ENCODE data around the gene LRMDA.

The LRMDA gene

GRCh38 chr10:76025124-76025477 lies 593.7 kb downstream of the LRMDA start:
- H3K4me2 ChIP-seq (ENCODE audit: low read depth, low read length, poor library complexity, severe bottlenecking), result no peak overlapping the region
- no peak for TF ChIP-seq EZH2phosphoT487 (conservative IDR thresholded peaks at IDR 0.05; ENCODE audit: low read length)
- TF ChIP-seq CTCF (IDR thresholded peaks at IDR 0.05; ENCODE audit: insufficient read depth, low read length, poor library complexity, severe bottlenecking), result no peak
- no peaks in the 10 kb centered on the region for H4K20me1 ChIP-seq (ENCODE audit: low read depth, low read length)
- H3K4me3 ChIP-seq (ENCODE audit: insufficient read depth, low read length, poor library complexity, severe bottlenecking), result no peak overlapping the region
- H3F3A ChIP-seq (ENCODE audit: insufficient read depth), result no peaks in the 10 kb centered on the region
- H2AFZ ChIP-seq (ENCODE audit: low read depth, low read length, severe bottlenecking), result no peak overlapping the region
- H3K9me3 ChIP-seq (ENCODE audit: insufficient read depth, low read length), result no peaks in the 10 kb centered on the region
- no peaks in the 10 kb centered on the region for H3K36me3 ChIP-seq (ENCODE audit: low read length)
- H3K9ac ChIP-seq (ENCODE audit: low read length), result no peak overlapping the region
- H3K9me2 ChIP-seq (replicated peaks; ENCODE audit: insufficient read depth, low read length), result no peaks in the 10 kb centered on the region
- H3K79me2 ChIP-seq (ENCODE audit: insufficient read depth, low read length), result no peaks in the 10 kb centered on the region
- H3K27me3 ChIP-seq (ENCODE audit: low read length), result no peaks in the 10 kb centered on the region
- H3K27ac ChIP-seq (ENCODE audit: low read depth, low read length), result no peak overlapping the region

GRCh38 chr10:76026176-76026771 lies 594.9 kb downstream of the LRMDA start:
- Histone ChIP-seq H3K27me3 (ENCODE audit: low read length) (no peaks in the 10 kb centered on the region), H3K36me3 (ENCODE audit: low read length) (no peaks in the 10 kb centered on the region), H3K9ac (ENCODE audit: low read length) (no peak overlapping the region), H2AFZ (ENCODE audit: low read depth, low read length, severe bottlenecking) (no peak overlapping the region), H3K9me2 (replicated peaks; ENCODE audit: insufficient read depth, low read length) (no peaks in the 10 kb centered on the region), H3F3A (ENCODE audit: insufficient read depth) (no peaks in the 10 kb centered on the region), H3K4me3 (ENCODE audit: insufficient read depth, low read length, poor library complexity, severe bottlenecking) (no peak overlapping the region), H3K27ac (ENCODE audit: low read depth, low read length) (no peak overlapping the region), H4K20me1 (ENCODE audit: low read depth, low read length) (no peaks in the 10 kb centered on the region), H3K79me2 (ENCODE audit: insufficient read depth, low read length) (no peaks in the 10 kb centered on the region), H3K9me3 (ENCODE audit: insufficient read depth, low read length) (no peaks in the 10 kb centered on the region), H3K4me2 (ENCODE audit: low read depth, low read length, poor library complexity, severe bottlenecking) (no peak overlapping the region)
- no peak for TF ChIP-seq CTCF (IDR thresholded peaks at IDR 0.05; ENCODE audit: insufficient read depth, low read length, poor library complexity, severe bottlenecking)
- TF ChIP-seq EZH2phosphoT487 (conservative IDR thresholded peaks at IDR 0.05; ENCODE audit: low read length), result no peak

GRCh38 chr10:76026905-76027304 lies 595.5 kb downstream of the LRMDA start:
- Histone ChIP-seq H3K9me2 (replicated peaks; ENCODE audit: insufficient read depth, low read length) (no peaks in the 10 kb centered on the region), H4K20me1 (ENCODE audit: low read depth, low read length) (no peaks in the 10 kb centered on the region), H2AFZ (ENCODE audit: low read depth, low read length, severe bottlenecking) (no peak overlapping the region), H3F3A (ENCODE audit: insufficient read depth) (no peaks in the 10 kb centered on the region), H3K27me3 (ENCODE audit: low read length) (no peaks in the 10 kb centered on the region), H3K79me2 (ENCODE audit: insufficient read depth, low read length) (no peaks in the 10 kb centered on the region), H3K4me2 (ENCODE audit: low read depth, low read length, poor library complexity, severe bottlenecking) (no peak overlapping the region), H3K4me3 (ENCODE audit: insufficient read depth, low read length, poor library complexity, severe bottlenecking) (no peak overlapping the region), H3K36me3 (ENCODE audit: low read length) (no peaks in the 10 kb centered on the region), H3K9me3 (ENCODE audit: insufficient read depth, low read length) (no peaks in the 10 kb centered on the region), H3K27ac (ENCODE audit: low read depth, low read length) (no peak overlapping the region), H3K9ac (ENCODE audit: low read length) (no peak overlapping the region)
- no peak for TF ChIP-seq EZH2phosphoT487 (conservative IDR thresholded peaks at IDR 0.05; ENCODE audit: low read length)
- TF ChIP-seq CTCF (IDR thresholded peaks at IDR 0.05; ENCODE audit: insufficient read depth, low read length, poor library complexity, severe bottlenecking), result no peak

Measured in SU-DHL-6 (cell line).